Fibroblast of villous mesenchyme (primary cell): ENCODE results near the gene HABP4. TPM values are rescaled to one million over a fixed set of nuclear protein-coding genes. Genes with fewer than 3 reads are reported as not detected.

Experiments
- DNase-seq: peaks from one replicate; pipeline ENCODE4 v3.0.0-alpha.2; 2010; ENCODE audit warnings: low read depth
- H3K4me3 ChIP-seq: 2 replicates; pipeline ENCODE4 v1.5.1; 2011; ENCODE audit warnings: low read depth, mild to moderate bottlenecking, low read length
- total RNA-seq: library from RNA; depleted of rRNA; stranded (reverse); fragments of >200 nt; gene quantifications from 2 replicates; pipeline ENCODE4 v1.2.3, GENCODE V29; 2012
- TF ChIP-seq, protein P1 (sequence below): IDR thresholded peaks from 2 replicates; pipeline ENCODE4 v1.5.1; 2012; ENCODE audit warnings: low read depth, mild to moderate bottlenecking, low read length; ENCODE audit not compliant: insufficient read depth

HABP4 gene
- total RNA-seq, 1 donor = 9.9 TPM

DNA sequence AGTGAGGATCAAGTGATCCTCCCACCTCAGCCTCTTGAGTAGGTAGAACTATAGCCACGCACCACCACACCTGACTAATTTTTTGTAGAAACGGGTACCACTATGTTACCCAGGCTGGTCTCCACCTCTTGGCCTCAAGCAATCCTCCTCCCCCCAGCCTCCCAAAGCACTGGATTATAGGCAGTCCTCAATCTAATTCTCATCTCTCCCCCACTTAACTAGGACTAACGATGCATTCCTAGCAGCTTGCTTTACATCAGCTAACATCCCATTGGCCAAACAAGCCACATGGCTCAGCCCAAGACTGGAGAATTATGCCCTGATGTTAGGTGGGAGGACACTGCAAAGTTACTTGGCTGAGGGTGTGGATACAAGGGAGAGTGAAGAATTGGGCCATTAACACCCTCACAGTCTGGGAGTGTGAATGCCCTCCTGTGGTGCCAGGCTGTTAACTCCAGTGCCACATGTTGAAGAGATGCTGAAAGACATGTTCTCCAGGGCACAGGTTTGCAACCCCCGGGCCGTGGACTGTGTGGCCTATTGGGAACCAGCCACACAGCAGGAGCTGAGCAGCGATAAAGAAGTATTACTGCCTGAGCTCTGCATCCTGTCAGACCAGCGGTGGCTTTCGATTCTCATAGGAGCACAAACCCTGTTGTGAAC is 26.5 kb upstream of the HABP4 start:
- TF ChIP-seq, protein P1, sequence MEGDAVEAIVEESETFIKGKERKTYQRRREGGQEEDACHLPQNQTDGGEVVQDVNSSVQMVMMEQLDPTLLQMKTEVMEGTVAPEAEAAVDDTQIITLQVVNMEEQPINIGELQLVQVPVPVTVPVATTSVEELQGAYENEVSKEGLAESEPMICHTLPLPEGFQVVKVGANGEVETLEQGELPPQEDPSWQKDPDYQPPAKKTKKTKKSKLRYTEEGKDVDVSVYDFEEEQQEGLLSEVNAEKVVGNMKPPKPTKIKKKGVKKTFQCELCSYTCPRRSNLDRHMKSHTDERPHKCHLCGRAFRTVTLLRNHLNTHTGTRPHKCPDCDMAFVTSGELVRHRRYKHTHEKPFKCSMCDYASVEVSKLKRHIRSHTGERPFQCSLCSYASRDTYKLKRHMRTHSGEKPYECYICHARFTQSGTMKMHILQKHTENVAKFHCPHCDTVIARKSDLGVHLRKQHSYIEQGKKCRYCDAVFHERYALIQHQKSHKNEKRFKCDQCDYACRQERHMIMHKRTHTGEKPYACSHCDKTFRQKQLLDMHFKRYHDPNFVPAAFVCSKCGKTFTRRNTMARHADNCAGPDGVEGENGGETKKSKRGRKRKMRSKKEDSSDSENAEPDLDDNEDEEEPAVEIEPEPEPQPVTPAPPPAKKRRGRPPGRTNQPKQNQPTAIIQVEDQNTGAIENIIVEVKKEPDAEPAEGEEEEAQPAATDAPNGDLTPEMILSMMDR = no peak
- H3K4me3 ChIP-seq = no peak overlapping the region
- no peak for DNase-seq

DNA sequence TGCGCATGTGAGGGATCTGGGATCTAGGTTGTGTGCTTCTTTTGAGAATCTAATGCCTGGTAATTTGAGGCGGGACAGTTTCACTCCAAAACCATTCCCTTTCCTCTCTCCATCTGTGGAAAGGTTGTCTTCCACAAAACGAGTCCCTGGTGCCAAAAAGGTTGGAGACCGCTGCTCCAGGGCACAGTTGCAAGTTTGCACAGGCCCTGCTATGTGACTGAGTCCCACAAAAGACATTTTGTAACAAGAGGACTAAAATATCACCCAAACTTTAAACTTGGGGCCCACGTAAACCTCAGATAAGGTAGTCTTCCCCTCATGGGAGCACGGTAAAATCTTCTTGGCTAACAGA is 26.0 kb upstream of the HABP4 start:
- DNase-seq = no peak
- TF ChIP-seq, protein P1 = no peak
- no peak overlapping the region for H3K4me3 ChIP-seq

DNA sequence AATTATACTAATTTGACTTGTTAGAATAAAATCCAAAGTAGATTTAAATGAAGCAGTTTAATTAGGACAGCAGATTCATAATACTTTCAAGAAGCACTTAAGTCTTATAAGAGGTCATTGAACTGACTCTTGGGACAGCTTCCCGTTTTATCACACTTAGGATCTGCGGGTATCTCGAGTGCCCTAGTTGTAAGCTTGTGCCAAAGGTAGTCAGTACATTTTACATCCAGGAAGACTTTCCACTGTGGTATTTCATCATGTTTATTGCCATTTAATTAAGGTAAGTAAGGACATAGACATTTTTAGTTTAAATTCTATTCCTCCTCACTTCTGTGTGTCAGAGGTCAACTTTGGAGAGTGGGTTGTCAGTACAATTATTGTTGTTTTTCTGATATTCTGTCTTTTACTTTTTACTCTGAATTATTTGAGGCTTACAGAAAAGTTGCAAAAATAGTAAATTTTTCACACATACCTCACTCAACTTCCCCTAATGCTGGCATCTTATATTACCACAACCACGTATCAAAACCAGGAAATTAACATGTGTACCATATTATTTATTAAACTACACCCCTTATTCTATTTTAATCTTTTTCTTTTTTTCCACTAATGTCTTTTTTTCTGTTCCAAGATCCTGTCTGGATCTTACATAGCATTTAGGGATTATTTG is 24.3 kb upstream of the HABP4 start:
- H3K4me3 ChIP-seq = no peak overlapping the region
- TF ChIP-seq, protein P1 = no peak
- DNase-seq = no peak

DNA sequence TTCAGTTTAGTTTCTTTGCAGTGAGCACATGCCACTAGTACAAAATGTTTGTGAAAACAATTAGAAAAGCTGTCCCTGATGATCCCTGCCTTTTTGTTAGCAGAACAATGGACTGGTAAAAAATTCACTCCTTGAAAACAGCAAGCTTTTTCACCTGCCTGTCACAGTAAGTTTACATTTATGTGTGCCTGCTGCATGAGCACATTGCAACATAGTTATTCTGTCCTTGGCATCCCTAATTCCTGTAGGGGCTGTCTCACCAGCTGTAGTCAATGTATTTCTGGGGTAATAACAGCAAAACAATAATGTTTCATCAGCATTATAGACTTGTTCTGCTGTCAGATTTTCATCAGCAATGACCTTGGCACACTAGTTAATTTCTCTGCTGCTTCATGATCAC is 20.2 kb upstream of the HABP4 start:
- TF ChIP-seq, protein P1 = no peak
- DNase-seq = no peak
- H3K4me3 ChIP-seq = no peak overlapping the region

DNA sequence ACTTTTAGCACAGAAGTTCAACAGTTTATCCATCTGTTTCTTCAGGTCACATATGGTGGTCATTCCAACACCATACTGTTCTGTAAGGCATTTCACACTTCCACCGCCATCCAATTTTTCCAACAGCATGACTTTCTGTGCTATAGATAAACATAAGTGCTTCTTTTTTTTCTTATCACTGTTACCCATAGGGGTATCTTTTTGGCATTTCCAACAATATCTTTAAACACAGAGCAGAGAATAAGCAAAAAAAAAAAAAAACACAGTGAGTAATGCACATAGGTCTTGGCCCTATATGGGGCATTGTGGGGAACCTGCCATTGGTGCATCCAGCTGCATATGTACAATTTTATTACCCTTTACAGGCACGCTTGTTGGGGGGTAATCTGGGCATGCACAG is 19.6 kb upstream of the HABP4 start:
- no peak for DNase-seq
- no peak overlapping the region for H3K4me3 ChIP-seq
- TF ChIP-seq, protein P1 = no peak

DNA sequence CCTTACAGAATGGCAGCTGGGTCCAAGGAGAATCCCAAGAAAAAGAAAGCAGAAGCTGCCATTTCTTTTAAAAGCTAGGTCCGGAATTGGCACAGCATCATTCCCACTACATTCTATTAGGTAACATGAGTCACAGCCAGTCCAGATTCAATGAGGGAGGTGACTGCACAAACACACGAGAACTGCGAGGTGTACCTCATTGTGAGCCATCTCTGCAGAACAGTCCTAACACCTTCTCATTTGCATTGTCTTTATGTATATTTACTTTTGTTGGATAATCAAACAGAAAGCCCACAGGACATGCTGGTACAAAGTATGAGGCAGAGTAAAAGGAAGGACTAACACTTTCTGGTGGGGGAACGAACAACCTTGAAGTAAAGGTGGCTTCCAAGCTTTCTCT is 14.6 kb upstream of the HABP4 start:
- TF ChIP-seq, protein P1 = no peak
- DNase-seq = no peak
- no peak overlapping the region for H3K4me3 ChIP-seq
